GM19463 (cell line): Measurements from ENCODE around the gene TH.
"Not testable (repeated sequence)": the region's sequence is repeated elsewhere in the genome, so short reads cannot be mapped to it uniquely, and the experiment has no call there.

ENCODE experiments used
- ATAC-seq: cut with Tn5 transposase; IDR thresholded peaks from one replicate; pipeline ENCODE4 v1.9.1; 2021; ENCODE audit warnings: mild to moderate bottlenecking, moderate library complexity; ENCODE audit not compliant: unreplicated experiment

Gene TH

DNA sequence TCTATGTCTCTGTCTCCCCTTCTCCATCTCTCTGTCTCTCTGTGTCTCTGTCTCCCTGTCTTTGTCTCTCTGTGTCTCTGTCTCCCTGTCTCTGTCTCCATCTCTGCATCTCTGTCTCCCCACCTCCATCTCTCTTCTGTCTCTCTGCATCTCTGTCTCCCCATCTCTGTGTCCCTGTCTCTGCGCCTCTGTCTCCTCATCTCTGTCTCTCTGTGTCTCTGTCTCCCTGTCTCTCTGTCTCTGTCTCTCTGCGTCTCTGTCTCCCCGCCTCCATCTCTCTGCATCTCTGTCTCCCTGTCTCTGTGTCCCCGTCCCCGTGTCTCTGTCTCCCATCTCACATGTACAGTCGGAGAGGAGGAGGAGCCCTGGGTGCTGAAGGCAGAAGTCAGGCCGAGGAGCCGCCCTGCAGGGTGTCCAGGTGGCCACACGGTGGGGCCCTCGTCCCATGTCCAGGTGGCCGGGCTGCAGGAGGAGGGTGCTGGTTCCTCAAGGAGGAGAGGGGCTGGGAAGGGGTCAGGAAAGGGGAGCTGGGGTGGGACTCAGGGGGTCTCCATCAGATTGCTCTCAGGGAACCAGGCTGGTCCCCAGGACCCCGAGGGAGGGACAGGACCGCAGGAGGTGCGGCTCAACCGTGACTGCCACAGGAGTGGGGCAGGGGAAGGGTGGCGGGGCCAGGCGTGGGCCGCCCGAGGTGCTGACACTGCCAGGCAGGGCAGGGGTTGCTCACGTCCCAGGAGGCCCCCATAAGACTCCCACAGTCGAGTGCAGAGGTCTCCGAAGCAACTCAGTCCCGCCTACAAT, 25.6 kb upstream of the TH start:
- no peak for ATAC-seq

DNA sequence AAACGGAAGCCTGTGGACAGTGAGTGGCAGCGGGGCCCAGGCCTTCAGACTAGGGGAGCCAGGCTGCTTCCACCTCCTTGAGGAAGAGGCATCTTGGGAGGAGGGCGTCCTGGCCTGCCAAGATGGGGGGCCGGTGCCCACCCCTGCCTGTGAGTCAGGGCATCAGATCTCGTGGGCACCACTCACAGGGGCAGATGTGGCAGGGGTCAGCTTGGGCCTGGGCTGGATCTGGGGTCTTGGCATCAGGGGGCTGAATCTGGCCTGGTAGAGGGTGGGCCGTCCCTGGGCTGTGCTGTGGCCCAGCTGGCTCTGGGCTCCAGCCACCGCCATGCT, 24.1 kb upstream of the TH start:
- no peak for ATAC-seq

DNA sequence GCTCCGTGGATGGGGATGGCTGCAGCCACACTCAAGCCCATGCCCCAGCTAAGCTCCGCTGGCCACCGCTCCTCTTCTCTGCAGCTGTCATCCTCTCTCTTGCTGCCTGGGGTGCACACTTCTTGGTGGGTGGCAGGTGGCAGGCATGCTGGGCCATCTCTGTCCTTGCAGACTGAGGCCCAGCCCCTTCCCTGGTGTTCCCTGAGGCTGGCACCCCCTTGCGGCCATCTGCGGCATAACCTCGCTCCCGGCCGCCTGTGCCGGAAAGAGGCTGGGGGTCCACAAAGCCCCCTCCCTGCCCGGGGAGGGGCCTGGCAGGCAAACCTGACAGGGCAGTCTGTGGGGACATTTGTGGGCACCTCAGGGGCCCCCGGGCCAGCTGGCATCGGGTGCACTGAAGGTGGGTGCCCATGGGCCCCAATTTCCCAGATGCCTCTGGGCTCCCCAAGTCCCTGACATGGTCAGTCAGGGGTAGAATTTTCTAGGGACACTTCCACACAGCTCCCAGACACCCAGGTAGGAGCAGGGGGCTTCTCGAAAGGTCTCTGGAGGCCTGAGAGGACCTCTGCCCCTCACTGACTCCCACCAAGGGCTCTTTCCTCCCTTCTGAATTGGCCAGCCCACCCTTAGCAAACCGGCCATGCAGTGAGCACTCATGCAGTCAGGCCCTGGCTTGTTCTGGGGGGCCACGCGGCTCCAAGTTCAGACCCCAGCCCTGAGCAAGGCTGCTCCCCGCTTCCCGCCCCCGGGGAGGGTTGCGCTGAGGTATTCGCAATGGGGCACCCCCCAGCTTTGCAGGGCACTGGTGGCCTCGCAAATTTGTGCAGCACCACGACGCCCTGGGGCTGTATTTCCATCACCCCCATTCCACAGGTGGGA, 23.5 kb upstream of the TH start:
- no peak for ATAC-seq

DNA sequence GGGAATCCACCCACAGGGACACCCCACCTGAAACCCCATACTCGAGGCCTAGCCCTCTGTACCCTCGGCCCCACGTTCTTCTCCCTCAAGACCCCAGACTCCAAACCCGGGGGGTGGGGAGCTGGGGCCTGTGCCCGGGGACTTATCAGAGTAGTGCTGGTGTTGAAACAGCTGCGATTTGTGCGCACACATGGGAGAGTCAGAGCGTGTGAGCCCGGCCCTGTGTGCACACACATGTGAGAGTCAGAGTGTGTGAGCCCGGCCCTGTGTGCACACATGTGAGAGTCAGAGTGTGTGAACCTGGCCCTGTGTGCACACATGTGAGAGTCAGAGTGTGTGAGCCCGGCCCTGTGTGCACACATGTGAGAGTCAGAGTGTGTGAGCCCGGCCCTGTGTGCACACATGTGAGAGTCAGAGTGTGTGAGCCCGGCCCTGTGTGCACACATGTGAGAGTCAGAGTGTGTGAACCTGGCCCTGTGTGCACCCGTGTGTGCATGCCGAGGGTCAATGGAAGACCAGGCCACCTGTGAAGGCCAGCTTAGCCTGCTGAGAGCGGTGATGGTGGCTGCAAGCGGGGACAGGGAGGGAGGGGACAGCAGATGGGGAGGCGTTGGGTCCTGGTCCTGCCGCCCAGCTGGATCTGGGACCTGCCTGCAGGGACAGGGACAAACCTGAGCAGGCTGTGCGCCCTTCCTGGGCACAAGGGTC, 22.4 kb upstream of the TH start:
- ATAC-seq = not testable (repeated sequence)

DNA sequence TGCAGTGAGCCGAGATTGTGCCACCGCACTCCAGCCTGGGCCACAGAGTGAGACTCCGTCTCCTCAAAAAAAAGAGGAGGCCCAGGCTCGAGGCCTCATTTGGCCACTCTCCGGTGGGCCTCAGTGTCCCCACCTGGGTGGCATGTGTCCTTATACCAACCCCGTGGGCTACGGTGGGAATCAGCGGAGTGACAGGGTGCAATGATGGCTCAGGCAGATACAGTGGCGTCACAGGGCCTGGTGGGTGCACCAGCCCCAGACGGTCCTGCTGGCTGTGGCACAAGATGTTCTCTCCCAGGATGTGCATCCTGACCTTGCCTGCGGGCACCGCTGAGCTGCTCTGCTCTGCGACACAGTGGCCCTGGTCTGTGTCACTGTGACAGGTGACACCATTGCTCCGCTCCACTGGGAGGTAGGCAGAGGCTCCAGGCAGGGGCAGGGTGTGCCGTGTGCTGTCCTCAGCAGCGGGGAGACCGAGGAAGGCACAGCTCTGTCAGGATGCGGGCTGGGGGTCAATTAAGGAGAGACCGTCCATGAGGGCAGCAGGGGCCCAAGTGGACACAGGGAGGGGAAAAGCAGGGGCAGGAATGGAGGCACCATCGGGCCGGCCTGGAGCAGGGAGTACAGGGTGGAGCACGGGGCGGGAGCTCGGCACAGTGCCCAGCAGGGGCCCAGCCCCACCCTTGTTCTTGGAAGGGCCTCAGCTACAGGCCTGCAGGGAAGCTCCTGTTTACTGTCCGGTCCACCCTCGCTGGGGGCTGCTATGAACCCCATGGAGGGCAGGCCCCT, 21.7 kb upstream of the TH start:
- ATAC-seq = no peak

DNA sequence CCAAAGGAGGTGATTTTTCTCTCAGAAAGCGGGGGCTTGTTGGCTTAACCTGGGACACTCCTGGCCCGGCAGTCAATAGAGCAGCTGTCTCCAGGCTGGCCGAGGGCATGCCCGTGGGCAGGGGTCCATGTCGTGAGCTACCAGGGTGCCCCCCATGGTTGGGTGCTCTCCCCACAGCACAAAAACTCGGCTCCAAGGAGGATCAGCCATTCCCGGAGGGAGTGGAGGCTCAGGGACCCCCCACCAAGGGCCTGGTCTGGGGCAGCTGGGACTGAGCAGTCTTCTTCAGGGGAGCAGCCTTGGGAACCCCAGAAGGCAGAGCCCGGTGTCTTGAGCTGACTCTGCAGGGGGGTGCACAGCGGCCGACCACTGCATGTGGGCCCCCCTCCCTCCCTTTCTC, 20.8 kb upstream of the TH start:
- no peak for ATAC-seq

DNA sequence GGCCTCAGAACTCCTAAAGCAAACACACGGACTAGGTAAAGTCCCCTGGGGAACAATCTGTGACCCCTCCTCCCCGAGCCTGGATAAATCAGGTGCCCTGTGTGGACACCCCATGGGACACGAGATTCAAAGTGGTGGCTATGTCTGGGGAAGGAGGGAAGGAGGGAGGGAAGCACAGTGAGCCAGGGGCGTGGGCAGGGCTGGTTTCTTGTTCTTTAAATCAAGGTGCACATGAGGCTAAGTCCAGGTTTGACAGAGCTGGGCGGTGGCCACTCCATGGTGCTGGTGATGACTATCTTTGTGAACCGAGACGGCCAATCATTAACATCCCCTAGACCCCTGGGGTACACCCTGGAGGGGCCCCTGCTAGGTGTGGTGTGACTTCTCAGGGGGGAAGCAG, 20.3 kb upstream of the TH start:
- ATAC-seq = no peak

DNA sequence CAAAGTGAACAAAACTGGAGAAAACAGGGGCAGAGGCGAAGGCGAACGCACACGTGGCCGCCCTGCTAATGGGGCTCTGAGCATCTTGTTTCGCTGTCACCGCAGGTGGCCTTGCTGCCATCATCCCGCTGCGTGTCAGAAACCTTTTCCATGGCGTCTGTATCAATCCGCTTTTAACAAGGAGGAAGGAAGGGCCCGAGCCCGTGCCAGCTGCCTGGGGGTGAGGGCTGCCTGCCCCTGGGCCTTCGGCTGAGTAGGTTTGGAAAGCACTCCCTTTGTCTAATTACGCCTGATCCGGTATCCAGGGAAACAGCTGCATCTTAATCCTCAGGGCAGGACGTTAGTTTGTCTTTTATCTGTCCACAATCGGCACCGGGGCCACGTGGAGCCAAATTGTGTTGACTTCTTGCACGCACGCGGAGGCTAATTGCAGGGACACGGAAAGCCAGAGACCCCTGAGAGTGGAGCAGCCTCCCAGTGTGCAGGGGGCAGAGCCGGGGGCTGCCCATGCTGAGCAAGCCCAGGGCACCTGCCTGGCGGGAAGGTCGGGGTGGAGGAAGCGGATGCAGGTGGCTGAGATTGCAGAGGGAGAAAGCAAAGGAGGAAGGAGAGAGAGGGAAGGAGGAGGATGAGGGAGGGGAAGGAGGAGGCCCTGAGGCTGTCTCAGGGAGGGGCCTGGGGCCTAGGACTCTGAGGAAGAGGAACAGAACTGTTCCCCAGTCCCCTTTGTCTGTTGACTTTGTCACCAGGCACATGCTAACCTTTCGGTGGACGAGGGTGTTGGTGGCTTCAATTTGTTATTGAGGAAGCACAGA, 19.2 kb upstream of the TH start:
- no peak for ATAC-seq

DNA sequence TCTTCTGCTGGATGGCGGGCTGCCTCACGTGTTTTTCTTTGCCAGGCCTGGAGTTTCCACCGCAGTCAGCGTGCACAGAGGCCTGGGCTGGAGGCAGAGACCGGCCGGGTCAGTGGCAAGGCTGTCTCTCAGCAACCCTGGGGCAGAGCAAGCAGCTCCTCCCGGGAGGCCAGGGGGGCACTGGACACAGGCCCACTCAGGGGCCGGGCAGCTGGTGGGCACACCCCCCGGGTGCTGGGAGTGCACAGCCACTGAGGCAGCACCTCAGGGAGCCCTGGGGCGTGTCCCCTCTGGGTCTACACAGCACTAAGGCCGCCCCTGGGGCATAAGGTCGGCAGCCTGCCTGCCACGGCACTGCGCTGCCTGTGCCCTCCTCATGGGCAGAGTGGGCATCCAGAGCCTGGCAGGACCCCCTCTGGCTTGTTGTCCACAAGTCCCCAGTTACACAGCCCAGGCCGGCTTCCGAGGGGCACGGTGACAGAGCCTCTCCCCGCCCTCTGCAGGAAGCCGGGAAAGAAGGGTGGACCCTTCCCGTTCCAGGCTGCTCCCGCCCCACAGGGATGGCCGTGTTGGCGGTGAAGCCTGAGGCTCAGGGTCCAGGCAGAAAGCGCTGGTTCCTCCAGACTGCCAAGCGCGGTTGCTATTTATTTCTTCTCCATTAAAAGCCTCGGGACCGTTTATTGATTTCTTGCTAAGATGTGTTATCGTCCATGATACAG, 18.5 kb upstream of the TH start:
- no peak for ATAC-seq

DNA sequence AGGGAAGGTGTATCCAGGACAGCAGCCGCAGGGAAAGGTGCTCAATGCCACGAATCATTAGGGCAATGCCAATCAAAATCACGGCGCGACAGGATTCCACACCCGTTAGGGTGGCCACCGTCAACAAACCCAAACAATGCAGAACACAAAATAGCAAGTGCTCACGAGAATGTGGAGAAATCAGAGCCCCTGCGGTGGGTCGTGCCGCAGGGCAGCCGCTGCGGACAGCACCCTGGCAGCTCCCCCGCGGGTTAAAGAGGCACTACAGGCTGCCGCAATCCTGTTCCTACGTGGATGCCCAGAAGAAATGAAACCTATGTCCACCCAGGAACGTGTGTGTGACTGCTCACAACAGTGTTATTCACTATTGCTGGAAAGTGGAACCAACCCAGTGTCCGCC, 17.1 kb upstream of the TH start:
- no peak for ATAC-seq

DNA sequence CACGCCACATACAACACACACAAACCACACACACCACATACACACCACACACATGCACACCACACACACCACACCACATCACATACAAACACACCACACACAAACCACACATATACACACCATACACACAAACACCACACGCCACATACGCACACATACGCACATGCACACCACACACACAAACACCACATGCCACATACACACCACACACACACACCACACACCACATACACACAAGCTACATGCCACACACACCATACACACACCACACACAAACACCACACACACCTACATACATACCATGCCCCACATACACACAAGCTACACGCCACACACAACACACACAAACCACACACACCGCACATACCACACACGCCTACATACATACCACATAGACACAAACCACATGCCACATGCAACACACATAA, 15.7 kb upstream of the TH start:
- no peak for ATAC-seq

DNA sequence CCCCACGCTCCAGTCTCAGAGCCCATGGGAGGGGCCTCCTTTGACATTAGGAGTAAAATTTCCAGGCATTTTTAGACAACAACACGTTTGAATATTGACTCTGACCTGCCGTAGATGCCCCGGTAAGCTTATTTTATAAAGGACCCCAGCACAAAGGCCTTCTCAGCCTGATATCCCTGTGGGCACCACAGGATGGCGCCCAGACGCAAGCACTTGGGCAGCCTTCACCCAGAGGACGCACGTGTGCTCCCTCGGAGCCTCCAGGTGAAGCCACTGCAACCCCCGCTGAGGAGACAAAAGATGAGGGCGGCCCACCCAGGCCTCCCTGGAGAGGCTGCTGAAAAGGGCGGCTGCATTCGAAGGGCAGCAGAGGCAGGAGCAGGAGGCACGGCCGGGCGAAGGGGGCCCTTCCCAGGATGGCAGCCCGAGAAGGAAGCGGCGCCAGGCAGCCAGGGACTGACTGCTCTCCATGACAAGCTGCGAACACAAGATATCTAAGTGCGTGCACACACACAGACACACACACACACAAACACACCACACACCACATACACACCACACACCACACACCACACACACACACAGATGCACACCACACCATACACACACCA, 15.2 kb upstream of the TH start:
- no peak for ATAC-seq

DNA sequence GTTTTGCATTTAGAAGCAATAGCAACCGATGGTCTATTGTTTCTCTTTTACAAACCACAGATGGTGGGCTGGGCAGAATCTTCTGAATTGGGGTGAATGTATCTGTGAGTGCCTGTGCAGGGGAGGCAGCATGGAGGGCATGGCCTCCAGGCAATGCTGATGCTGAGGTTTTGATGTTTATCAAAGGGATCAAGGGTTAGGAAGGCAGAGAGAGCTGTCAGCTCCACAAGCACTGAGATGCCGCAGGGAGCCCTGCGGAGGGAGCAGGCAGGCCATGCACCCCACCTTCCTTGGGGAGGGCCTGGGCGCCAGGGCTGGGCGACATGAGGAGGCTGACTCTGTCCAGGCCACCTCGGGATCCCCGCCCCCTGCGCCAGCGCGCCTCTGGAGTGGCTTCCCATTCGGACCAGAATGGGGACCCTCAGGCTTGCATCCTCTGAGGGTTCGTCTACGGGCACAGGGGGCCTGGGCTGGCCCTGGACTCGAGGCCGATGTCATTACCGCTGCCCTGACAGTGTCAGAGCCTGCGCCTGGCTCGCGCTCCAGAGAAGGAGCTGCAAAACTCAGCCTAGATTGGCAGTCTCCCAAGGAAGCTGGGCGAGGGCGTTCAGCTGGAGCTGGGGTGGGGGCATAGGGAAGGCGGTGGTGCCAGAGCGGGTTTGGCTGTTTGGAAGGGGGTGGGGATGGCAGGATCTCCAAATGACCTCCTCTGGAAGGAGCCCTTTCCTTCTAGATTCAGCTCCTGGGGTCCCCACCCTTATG, 13.9 kb upstream of the TH start:
- no peak for ATAC-seq

DNA sequence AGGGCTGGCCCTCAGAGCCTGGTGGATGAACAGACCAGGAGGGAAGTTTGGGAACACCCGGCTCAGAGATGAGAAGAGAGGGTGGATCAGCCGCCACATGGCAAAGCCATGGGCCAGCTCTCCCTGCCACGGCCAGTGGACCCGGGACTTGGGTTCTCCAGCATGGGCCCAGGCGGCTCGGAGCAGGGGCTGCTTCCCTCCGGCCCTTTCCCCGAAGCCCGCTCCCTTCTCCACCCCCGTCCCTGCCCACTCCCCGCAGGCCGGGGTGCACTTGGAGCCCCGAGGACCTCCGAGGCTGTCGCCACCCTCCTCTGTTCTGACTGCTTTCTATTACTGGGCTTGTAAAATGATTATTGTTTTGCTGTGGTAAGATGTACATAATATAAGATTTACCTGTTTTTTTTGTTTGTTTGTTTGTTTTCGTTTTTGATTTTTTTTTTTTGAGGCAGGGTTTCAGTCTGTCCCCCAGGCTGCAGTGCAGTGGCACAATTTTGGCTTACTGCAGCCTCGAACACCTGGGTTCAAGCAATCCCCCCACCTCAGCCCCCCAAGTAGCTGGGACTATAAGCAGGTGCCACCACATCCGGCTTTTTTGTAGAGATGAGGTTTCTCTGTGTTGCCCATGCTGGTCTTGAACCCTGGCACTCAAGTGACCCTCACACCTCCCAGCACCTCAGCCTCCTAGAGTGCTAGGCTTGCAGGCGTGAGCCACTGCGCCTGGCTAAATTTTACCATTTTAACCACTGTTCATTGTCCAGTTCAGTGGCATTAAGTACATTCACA, 11.3 kb upstream of the TH start:
- ATAC-seq = no peak

DNA sequence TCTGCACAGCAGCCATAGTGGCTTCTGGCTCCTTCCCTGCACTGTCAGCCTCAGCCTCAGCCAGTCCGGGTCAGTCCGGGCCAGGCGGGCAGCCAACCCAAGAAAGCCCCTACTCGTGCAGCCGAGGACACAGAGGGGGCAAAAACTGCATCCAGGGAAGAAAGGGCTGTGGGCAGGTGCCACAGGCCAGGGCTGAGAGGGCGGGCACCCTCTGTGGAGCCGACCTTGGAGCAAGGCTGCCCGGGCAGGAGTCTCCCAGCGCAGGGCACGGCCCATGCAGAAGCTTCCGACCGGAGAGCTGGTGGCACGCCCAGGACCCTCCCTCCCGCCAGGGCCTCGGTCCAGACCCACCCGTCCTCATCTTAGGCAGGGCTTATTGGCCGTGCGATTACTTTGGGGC, 10.5 kb upstream of the TH start:
- no peak for ATAC-seq

DNA sequence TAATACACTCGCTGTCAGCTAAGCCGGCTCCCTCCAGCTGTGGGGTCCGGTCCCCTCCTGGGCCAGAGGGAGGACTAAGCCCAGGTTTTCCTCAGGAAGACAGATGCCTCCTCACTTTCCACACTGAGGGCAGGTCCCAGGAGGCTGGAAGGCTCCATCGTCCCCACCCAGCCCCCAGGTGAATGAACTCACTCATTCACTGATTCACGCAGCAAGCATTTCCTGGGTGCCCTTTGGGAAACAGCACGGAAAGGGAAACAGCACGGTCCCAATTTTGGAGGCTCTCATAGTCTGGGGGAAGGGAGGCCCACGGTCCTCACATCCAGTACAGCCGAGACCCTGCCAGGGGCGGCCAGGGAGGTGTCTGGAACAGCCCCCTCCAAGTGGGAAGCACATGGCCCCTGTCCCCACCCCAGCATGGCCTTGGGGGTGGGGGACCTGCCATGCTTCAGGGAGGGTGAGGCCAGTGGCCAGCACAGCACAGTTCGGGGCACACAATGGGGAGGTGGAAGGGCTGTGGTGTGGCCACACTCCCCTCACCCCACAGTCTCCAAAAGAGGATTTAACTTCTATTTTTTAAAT, 9.3 kb upstream of the TH start:
- ATAC-seq = no peak

DNA sequence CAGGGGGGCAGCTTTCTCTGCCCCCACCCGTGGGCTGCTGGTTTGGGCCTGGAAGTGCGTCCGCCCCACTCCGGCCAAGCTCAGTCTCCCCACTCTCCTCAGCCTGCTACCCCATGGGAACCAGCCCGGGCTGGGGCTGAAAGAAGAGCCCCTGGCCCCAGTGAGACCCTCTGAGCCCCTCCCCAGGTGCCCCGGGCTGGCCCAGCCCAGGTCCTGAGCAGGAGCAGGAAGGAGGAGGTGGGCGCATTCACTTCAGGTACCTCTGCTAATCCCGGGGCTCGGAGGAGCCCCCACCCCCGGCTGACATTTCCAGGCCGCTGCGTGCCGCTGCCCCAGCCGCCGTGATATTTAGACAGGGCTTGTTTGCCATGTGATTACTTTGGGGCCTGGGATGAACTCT, 8.7 kb upstream of the TH start:
- ATAC-seq = no peak
